ENCODE data around the gene GNG12.

GNG12 gene

DNA sequence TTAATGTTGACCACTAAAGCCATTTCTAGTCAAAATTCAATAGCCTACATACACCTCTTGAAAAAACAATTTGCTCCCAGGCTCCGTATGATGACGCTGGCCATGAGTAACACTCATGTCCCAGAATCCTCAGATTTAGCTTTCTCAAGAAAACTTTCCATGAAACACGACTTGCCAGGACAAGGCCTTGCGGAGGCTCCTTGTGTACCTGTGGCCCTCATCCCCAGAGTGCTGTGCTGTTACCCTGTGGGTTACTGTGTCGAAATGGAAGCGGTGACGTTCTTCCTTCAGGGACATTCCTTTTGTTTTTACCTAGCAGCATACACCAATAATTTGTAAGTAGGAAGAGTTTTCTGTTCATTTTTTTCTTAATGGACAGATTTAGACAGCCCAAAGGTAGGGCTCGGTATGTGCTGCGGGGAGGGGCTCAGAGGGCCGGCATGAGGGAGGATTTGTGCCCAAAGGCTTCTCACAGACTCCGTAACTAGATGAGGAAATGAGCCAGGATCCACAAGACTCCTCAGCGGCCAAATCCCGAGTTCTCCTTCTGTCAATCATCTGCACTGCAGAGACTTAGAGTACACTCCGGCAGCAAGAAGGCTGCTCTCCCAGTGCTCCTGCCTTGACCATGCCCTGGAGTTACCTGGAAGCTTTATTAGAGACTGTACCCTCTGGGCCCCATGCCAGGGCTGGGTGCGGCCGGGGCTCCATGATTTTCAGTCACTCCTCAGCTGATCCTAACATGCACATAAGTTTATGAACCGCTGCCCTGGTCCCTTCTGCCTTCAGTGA lies 17.8 kb downstream of the GNG12 start:
- no peak for DNase-seq (ENCODE audit: low spot score)

DNA sequence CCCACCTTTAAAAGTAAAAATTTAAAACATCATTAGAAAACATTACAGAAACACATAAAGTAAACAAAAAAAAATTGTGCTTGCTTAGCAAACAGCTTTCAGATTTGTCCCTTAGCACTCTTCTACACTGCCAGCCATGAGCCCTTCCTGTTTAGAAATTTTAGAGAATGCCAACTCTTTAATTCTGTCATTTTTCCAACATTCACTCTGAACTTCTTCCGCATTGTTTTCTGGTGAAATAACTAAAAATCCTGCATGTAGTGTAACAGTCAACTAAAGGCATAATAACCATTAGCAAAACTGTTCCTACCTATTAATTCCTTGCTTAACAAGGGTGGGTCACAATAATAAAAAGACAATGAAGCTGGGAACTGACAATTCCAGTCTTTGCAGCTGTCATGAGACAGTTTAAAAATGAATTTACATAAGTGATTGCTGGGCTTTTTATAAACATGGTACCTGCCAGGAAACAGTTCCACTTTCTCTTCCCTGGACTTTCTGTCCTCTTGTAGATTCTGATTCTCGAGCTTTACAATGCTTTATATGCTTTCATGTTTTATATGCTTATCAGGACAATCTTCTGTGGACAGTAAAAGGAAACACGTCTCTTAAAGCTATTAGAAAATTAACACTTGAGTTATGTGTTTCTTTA lies 19.0 kb downstream of the GNG12 start:
- DNase-seq (ENCODE audit: low spot score), result no peak

DNA sequence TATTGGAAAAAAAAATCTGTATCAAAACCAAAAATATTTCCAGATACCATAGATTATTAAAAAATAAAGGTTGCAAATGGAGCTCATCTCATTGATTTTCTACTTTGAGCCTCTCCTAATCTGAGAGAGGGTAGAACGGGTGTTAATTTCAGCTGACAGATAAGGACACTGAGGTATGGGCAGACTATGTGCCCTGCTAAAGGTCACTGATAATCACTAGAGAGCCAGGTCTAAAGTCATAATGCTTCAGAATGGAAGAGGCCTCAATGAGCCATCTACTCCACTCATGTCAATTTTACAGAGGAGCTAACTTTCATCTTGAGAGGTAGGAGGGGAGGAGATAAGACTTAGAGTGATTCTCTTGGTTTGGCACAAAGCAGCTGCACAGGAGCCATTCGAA lies 21.0 kb downstream of the GNG12 start:
- no peak for DNase-seq (ENCODE audit: low spot score)

DNA sequence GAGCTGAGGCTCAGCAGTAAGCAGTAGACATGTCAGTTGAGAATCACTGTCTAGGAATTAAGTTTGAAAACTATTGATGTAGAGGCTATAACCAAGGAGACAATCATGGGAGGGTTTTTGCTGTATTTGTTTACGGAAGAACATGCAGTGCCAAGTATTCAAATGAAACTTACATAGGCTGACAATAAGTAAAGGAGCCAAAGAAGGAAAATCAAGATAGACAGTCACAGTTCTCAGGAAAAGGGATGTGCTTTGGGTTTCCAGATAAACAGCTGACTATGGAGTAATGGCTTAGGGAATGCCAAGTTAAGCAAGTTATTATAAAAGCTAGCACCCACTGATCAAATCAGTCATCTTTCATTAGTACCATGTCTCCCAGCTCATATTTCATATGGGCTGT lies 21.5 kb downstream of the GNG12 start:
- no peak for DNase-seq (ENCODE audit: low spot score)

DNA sequence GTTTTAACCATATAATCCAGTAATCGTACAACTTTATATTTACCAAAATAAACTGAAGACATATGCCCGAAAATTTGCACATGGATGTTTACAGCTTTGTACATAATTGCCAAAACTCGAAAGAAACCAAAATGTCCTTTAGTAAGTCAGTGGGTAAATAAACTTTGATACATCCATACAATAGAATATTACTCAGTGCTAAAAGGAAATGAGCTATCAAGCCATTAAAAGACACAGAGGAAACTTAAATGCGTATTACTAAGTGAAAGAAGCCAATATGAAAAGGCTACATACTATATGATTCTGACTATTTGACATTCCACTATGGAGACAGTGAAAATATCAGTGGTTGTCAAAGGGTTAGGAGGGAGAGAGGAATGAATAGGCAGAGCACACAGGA lies 23.4 kb downstream of the GNG12 start:
- DNase-seq (ENCODE audit: low spot score), result no peak

DNA sequence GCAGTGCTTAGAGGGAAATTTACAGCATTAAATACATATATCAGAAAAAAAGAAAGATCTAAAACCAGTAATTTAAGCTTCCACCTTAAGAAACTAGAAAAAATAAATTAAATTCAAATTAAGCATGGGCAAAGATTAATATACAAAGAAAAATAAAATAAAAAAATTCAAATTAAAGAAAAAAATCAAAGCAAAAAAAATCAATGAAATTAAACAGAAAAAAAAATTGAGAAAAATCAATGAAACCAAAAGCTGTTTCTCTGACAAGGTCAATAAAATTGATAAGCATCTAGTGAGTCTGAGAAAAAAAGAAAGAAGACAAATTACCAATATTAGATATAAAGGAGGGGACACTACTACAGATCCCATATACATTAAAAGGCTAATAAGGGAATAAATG lies 26.0 kb downstream of the GNG12 start:
- DNase-seq (ENCODE audit: low spot score), result no peak

DNA sequence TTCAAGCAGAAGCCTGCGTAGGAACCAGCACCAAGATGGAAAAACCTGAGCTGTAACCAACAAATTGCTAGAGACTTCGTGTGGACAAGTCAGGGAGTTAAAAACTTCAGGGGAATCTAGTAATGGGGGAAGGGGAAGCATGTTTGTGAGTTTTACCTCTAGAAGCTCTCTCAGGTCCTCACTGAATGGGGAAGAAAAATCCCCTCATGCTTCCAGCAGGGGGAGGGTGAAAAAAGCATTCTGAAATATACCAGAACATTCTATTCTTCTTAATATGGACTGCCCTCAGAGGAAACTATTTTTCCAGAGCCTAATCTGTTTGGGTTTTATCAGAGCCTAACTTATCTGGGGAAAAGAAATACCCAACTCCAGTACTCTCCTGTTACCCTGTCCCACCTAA lies 28.6 kb downstream of the GNG12 start:
- no peak for DNase-seq (ENCODE audit: low spot score)

DNA sequence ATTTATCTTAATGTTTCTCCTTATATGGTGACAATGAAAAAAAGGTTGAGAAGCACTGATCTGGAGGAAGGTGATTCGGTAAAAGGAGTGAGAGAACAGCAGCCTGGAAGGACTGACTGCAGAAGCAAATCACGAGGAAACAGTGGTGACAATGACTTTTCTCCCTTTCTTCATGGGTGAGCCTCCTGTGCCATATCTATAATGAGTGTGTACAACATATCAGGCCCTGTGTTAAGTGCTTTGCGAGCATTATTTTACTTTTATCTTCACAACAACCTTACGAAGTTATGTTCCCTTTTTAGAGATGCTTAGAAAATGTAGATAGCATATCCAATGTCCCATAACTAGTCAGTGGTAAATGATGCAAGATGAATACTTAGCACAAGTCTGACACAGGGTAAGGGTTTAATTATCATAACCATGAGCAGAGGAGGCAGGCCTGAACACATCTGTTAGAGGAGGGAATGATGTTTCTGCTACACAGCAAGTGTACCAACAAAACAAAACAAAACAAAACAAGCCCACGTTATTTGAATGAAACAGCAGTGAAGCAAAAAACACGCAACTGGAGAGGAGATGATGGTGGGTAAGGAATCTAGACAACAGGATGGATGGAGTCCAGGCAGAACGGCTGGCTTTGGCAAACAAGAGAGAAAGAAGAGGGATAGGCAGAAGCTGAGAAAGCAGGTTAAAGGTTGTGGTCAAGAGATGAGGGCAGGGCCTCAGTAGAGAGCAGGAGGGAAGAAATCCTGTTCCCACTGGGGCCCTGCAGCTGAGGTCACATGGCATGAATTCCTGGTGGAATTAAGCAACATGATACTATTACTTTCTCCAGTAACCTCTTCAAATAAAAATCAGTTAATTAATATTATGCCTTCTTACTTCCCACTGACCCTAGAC lies 29.6 kb downstream of the GNG12 start:
- no peak for DNase-seq (ENCODE audit: low spot score)

DNA sequence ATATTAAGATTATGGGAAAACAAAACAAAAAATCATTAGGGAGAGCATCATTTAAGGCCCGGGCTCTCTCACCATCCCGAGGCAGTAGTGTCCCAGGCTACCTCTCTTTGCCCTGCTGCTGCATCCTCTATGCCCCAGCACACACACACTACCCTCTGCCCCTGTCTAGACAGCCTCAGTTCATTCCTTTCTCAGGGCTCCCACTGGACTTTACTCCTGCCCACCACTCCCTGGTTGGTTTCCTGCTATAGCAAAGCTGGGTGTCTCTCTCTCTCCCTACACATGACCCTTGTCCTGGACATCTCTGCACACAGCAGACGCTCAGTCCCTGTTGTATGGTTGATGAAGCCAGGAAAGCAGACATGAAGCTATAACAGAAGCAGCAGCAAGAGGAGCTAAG lies 30.7 kb downstream of the GNG12 start:
- no peak for DNase-seq (ENCODE audit: low spot score)

DNA sequence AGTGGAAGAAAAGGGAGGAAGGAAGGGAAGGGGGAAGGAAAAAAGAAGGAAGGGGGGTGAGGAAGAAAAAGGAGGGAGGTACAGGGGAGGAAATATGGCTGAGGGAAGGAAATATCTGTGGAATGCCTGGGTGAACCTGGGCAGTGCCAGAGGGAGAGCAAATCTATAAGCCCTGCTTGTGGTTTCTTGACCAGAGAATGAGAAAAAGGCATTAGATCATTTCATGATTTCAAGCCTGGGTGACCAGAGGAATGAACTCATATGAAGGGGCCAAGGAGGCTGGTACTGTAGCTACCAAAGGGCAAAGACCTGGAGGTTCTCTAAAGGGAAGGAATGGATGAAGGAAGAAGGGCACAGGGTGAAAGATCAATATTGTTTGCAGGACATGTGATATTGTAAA lies 31.4 kb downstream of the GNG12 start:
- DNase-seq (ENCODE audit: low spot score), result no peak

DNA sequence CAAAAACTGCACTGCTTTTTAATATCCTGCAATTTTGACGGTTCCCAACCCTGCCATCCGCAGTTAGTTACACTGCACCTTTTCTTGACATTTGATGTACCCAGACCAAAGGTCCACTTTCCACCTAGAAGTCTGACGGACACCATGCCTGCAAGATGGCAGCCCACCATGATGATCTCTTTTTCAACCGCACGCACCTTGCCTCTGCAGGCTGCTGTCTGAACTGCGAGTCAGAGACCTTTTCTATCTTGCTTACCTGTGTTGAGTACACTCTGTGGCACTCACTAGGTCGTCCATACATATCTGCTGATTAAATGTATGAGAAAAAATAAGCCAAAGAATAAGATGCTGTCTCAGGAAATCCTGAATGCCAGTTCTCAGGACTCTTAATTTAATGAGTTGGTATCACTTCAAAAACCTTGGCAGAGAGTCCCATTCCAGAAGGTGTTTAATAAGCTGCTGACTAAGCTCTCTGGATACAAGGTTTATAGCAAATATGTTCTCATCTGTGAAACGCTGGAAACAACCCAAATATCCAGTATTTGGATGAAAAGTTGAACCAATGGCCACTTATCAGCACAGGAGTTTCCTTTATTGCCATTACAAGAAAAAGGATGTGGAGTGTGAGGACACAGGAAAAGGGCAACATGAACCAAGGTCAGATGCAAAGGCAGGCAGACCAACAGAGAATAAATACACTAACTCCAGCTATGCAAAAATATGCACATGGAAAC lies 37.9 kb downstream of the GNG12 start:
- DNase-seq (ENCODE audit: low spot score), result no peak

DNA sequence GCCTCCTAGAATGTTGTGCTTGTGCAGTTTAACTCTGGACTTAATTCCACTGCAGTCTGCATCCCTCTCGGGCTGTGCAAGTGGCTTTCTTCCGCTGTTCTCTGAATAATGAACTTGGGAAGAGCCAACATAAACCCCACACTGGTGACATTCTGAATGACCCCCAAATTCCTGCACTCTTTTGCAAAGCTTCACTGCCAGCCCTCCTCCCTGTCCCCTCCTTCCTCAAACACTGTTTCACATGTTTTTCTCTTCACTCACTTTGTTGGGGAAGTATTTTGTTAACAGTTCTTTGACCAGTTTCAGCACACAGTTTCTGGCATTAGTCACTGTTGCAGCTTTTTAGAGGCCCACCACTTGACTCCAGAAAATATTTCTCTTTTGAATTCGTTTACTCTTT lies 39.7 kb downstream of the GNG12 start:
- no peak for DNase-seq (ENCODE audit: low spot score)

DNA sequence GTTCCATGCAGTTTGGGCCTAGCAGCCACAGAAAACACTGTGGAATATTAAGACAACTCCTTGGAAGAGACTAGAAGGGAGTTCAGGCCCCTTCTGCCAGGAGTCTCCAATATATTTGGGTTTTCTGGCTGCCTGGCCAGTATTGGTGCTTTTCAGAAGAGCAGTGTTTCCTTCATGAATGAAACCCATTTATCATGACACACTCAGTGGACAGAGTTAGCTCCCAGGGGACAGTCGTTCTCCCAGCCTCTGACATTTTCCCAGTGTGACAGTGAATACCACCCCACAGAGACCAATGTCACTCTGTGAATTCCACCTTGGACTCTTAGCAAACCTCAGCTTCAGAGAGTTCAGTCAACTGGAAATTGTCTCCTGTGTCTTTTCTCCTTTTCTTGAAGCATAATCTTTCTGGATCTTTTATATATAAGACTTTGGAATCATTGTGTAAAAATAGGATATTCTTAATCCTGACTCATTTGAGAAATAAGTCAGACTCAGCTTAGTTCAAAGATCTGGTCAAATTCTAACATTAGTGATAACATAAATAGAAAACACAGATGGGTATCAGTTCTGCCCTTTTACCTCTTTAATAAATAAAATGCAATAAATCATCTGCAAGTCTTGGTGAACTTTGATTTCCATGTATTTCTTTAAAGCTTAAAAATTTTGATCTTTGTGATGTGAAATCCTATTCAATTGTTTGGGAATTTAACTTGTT lies 40.4 kb downstream of the GNG12 start:
- no peak for DNase-seq (ENCODE audit: low spot score)

DNA sequence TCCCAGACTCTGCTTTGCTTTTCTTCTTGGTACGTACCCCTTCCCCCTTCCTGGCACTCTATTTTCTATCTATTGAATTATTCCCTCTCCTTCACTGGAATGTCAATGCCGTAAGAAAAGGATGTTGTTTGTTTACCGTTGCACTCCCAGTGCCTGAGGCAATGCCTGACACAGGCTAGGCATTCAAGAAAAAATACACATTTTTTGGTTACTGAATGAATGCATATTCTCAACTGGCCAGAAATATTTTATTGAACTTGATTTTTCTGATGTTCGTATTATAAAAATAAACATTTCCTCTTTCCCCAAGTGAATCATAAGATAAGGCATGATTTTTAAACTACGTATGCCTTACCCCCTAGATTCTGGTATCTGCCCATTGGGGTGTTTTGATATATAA lies 41.2 kb downstream of the GNG12 start:
- no peak for DNase-seq (ENCODE audit: low spot score)

DNA sequence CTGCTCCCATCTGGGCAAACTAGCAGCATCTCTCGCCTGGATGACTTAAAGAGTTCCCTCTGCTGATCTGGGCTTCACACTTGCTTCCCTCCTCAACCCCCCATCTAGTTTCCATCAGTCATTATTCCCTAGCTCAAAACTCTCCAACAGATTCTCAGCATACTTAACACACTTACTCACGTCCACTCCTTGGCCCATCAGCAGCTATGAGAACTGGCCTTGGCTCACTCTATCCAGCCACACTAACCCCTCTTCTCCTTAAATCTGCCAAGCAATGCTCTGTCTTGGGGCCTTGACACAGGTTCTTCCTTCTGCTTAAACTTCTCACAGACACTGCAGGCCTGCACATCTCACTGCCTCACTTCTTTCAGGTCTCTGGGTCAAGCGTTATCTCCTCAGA lies 41.6 kb downstream of the GNG12 start:
- DNase-seq (ENCODE audit: low spot score), result no peak

DNA sequence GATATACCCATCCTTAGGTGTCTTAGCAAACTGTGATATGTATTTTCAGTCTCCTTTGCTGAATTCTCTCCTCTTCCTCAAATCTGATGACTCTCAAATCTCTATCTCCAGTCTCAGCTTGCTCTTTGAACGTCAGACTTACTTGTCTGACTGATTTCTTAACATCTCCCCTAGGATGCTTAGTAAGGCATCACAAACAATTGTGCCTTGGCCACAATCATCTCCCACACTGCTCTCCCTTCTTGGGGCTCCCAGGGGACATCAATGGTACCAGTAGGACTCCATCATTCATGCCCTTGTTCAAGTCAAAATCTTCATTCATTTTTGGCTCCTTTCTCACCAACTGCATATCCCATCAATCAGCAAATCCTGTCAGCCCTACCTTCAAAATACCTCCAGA lies 42.0 kb downstream of the GNG12 start:
- no peak for DNase-seq (ENCODE audit: low spot score)

DNA sequence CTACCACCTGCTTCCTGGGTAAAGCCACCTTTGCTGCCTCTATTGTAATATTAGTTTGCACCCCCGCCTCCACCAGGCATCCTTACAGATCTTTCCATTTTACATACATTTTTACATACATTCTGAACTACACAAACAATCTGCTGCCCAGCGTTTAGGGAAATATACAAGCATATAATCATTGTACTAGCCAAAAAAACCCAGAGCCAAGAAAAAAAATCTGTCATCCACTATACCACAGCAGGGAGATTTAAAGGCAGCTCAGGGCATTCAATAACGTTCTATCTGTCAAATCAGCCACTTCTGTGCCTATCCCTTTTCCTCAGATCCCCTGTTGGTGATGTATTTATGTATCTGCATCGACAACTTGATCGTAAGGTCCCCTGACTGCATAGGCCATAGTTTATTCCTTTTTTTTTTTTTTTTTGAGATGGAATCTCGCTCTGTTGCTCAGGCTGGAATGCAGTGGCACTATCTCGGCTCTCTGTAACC lies 43.0 kb downstream of the GNG12 start:
- no peak for DNase-seq (ENCODE audit: low spot score)

DNA sequence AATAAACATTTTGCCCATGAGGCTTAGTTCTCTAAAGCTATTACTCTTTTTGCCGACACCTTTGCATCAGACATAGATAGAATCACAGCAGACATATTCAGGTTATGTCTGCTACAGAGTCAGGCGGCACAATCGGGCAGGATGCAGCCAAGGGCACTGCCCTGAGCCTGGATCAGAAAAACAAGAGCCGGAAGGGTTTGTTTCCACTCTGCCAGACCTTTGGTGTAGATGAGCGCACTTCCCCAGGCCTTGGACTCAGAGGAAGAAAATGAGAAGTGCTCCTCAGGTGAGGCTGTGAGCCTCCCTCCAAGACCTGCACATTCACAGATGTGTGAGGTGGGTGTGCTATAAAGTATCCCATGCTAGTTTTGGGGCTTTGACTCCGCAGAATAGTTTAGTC lies 43.7 kb downstream of the GNG12 start:
- no peak for DNase-seq (ENCODE audit: low spot score)

DNA sequence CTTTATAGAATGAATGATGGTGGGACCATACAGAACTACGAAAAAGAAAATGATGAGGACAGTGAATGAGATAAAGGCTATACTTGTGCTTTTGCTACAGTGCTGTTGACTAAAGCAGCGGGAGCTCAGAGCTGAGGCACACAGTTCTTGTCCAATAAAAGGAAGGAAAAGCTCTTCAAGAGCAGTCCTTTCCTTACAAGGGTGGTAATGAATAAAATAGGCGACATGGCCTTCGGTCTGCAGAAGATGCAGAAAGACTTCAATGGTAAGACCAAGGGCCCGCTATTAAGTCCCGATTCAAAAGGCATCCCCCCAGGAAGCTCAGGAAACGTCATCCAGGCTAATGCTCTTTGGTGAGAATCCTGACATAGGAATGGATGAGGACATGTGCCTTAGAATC lies 44.4 kb downstream of the GNG12 start:
- DNase-seq (ENCODE audit: low spot score), result no peak

DNA sequence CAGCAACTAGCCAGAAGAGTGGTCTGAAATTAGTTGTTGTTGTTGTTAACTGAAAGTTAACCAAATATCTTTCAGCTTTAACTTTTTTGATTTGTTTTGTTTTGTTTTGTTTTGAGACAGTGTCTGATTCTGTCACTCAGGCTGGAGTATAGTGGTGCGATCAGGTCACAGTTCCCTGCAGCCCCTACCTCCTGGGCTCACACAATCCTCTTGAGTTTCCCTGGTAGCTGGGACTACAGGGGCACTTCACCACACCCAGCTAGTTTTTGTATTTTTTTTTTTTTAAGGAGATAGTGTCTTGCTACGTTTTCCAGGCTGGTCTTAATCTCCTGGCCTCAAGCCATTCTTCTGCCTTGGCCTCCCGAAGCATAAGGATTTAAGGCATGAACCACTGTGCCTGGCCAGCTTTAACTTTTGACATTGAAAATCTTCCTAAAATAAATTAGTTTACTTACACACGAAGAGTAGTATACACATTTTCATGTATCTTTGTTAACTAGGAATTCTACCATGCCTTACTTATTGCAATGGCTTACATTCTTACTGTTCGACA lies 45.0 kb downstream of the GNG12 start:
- DNase-seq (ENCODE audit: low spot score), result no peak

DNA sequence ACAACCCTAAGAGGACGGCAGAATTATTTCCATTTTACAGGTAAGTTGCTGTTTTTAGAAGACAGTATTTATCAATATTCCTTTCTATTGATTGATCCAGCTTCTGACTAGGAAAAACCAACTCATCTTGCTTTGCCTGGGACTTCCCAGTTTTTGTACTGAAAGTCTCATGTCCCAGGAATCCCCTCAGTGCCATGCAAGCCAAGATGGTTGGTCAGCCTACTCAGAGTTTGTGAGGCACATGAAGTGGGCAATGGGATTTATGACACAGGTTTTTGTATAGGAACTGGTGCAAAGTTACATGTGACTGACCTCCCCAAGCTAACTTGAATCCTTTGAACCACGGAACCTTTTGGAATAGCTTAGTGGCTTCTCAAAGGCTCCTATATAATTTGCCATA lies 45.5 kb downstream of the GNG12 start:
- no peak for DNase-seq (ENCODE audit: low spot score)
